GM18526 (cell line): ENCODE data around the gene MACROD2.

Source experiments
- POLR2A ChIP-seq: IDR thresholded peaks from 3 replicates; pipeline ENCODE4 v1.6.1; 2011; ENCODE audit not compliant: insufficient read length; ENCODE audit errors: extremely low read depth

MACROD2 gene

GRCh38 chr20:14992153-14992552 lies 996.8 kb downstream of the MACROD2 start:
- TF ChIP-seq POLR2A: no peak

- TF ChIP-seq POLR2A: no peak
These were observed 997.6 kb downstream of the MACROD2 start for GRCh38 chr20:14992961-14993360.

DNA sequence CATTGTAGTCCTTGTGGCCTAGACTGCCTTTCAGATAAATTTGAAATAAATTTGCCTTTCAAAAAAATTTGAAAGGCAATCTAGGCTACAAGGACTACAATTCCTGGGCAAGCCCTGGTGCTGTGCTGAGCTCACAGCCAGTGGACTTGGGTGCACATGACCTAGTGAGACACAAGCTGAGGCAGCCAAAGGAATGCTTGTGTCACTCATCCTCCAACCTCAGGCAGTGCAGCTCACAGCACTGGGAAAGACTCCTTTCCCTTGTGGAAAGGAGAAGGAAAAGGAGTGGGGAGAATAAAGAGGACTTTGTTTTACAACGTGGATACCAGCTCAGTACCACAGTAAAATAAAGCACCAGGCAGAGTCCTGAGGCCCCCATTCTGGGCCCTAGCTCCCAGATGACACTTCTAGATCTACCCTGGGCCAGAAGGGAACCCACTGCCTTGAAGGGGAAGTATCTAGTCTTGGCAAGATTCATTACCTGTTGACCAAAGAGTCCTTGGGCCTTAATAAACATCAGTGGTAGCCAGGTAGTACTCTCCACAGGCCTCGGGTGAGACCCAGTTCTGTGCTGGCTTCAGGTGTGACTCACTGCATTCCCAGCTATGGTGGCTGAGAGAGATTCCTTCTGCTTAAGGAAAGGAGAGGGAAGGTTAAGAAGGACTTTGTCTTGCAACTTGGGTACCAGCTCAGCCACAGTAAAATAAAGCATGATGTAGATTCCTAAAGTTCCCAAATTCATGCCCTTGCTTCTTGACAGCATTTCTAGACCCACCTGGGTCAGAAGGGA lies 1001.8 kb downstream of the MACROD2 start:
- no peak for TF ChIP-seq POLR2A

- no peak for TF ChIP-seq POLR2A
These were observed 1002.5 kb downstream of the MACROD2 start for GRCh38 chr20:14997791-14998190.

- no peak for TF ChIP-seq POLR2A
These were observed 1010.1 kb downstream of the MACROD2 start for GRCh38 chr20:15005300-15005986.

DNA sequence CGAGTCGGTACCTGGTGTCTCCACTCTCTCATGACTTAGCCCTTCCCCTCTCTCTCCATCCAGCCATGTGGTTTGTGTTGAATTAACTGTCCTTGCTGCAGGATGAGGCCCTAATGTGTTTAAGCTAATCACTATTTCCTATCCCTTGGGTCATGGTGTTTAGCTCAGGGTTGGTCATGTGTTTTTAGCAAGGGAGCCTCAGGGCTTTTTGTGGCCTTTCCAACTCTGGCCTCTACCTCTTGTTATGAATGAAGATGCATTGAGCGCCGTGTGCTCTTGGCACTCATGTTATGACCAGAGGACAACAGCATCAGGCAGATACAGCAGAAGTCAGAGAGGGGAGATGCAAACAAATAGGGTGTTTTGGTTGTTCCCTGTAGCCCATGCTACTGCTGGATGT lies 1016.3 kb downstream of the MACROD2 start:
- TF ChIP-seq POLR2A: no peak

GRCh38 chr20:15012566-15012965 lies 1017.2 kb downstream of the MACROD2 start:
- no peak for TF ChIP-seq POLR2A

DNA sequence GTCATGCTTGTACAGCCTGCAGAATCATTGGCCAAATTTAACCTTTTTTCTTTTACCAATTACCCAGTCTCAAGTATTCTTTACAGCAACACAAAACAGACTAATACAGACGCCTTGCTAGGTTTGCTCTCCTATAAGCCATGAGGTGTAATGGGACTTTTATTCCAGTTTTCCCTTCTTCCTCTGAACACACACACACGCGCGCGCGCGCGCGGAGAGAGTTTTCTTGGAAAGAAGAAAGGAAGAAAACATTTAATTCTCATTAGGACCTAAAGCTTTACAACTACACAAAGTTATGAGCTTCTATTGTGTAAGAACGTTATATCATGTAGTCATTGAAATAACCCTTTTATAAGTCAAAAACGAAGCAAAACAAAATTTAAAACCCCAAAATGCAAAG lies 1023.6 kb downstream of the MACROD2 start:
- no peak for TF ChIP-seq POLR2A

DNA sequence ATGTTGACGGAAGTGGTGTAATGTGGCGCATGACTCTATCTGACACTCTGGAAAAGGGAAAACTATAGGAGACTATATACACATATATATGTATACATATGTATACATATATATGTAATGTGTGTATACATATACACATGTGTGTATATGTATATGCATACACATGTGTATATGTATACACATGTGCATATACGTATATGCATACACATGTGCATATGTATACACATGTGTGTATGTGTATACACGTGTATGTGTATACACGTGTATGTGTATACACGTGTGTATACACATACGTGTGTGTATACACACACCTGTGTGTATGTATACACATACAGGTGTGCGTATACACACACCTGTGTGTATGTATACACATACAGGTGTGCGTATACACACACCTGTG lies 1025.5 kb downstream of the MACROD2 start:
- no peak for TF ChIP-seq POLR2A

DNA sequence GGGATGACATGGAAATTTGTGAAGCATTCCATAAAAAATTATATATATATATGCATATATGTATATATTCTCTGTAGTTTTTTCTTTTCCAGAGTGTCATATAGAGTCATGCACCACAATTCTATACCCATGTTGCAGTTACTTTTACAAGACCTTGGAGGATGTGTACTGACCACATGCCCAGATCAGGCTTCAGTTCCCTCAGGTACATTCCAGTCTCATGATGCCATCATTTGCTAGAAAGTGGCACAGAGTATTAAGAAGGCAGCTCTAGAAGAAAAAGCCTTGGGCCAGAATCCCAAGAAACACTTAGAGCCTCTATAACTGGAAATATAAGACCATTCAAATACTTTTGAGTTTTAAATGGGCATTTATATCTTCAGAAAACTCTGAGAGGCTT lies 1027.6 kb downstream of the MACROD2 start:
- no peak for TF ChIP-seq POLR2A

GRCh38 chr20:15026759-15027158 lies 1031.4 kb downstream of the MACROD2 start:
- TF ChIP-seq POLR2A: no peak

- no peak for TF ChIP-seq POLR2A
These were observed 1035.5 kb downstream of the MACROD2 start for GRCh38 chr20:15030826-15031225.

- no peak for TF ChIP-seq POLR2A
These were observed 1036.4 kb downstream of the MACROD2 start for GRCh38 chr20:15031546-15032351.

GRCh38 chr20:15032352-15032622 lies 1037.0 kb downstream of the MACROD2 start:
- TF ChIP-seq POLR2A: no peak

DNA sequence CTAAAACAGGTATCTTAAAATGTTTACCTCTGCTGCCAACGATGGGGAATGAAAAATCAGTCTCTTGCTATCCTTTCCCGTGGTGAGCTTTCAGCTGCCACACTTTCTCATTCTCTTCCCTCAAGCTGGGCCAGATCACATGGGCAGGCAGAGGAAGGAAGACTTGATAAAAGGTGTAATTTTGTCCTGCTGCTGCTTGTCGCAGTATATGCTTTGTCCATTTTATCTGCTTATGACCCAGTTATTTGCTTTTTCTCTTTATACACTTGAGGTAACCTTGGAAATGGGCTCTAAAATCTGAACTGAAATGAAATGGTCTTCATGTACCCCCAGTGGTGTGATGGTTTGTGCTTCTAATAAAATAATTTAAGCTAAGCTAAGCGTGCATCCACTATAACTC lies 1038.0 kb downstream of the MACROD2 start:
- TF ChIP-seq POLR2A: no peak

GRCh38 chr20:15033891-15034290 lies 1038.6 kb downstream of the MACROD2 start:
- no peak for TF ChIP-seq POLR2A

GRCh38 chr20:15036948-15037347 lies 1041.6 kb downstream of the MACROD2 start:
- no peak for TF ChIP-seq POLR2A
